OCI-LY3 (cell line): ENCODE results near the gene TARDBP.

ENCODE experiments used
- H2AFZ ChIP-seq: fragments of 200-600, 300-600 bp; shearing (Covaris generic); 2 replicates; pipeline ENCODE4 v1.6.0; 2014; ENCODE audit warnings: antibody characterized with exemption, low read depth, low read length
- H3K27ac ChIP-seq: fragments of 200-600, 300-600 bp; sonication (generic); 2 replicates; pipeline ENCODE4 v1.5.1; 2014; ENCODE audit warnings: mild to moderate bottlenecking, low read length, moderate library complexity, mixed read lengths
- H3K27me3 ChIP-seq: fragments of 200-600, 300-600 bp; sonication (generic); 2 replicates; pipeline ENCODE4 v1.6.1; 2014; ENCODE audit warnings: low read depth, low read length, mixed read lengths
- H3K36me3 ChIP-seq: fragments of 200-600, 300-600 bp; sonication (generic); replicated peaks from 2 replicates; pipeline ENCODE3; 2014; ENCODE audit warnings: low read depth, low read length, mixed read lengths
- H3K4me1 ChIP-seq: fragments of 300-600, 200-600 bp; sonication (generic); 2 replicates; pipeline ENCODE4 v1.6.1; 2014; ENCODE audit warnings: low read length, mixed read lengths
- H3K4me2 ChIP-seq: fragments of 200-600, 300-600 bp; sonication (generic); 2 replicates; pipeline ENCODE4 v1.6.1; 2014; ENCODE audit warnings: low read length, mixed read lengths
- H3K4me3 ChIP-seq: fragments of 300-600, 200-600 bp; sonication (generic); 2 replicates; pipeline ENCODE4 v1.5.1; 2014; ENCODE audit warnings: antibody characterized with exemption, mild to moderate bottlenecking, low read length, moderate library complexity
- H3K79me2 ChIP-seq: fragments of 300-600, 200-600 bp; shearing (Covaris generic); 2 replicates; pipeline ENCODE4 v1.6.1; 2014; ENCODE audit warnings: mild to moderate bottlenecking, low read length, mixed read lengths
- H3K9ac ChIP-seq: fragments of 300-600, 200-600 bp; shearing (Covaris generic); 2 replicates; pipeline ENCODE4 v1.6.0; 2014; ENCODE audit warnings: mild to moderate bottlenecking, low read length, moderate library complexity
- H3K9me3 ChIP-seq: fragments of 200-600, 300-600 bp; shearing (Covaris generic); 2 replicates; pipeline ENCODE4 v1.6.1; 2014; ENCODE audit warnings: low read length, mixed read lengths; ENCODE audit not compliant: insufficient read depth
- H4K20me1 ChIP-seq: fragments of 200-600, 300-600 bp; sonication (generic); 2 replicates; pipeline ENCODE4 v1.6.1; 2016; ENCODE audit warnings: low read length, mixed read lengths; ENCODE audit not compliant: insufficient read depth
- EZH2phosphoT487 ChIP-seq: fragments of 200-600 bp; shearing (Covaris generic); IDR thresholded peaks from 2 replicates; pipeline ENCODE4 v1.6.1; 2018; ENCODE audit warnings: antibody characterized with exemption, mixed run types, low read depth
- TF ChIP-seq, protein P1 (sequence below): fragments of 200-600, 300-600 bp; sonication (generic); IDR thresholded peaks from 2 replicates; pipeline ENCODE4 v1.5.1; 2014; ENCODE audit warnings: antibody characterized with exemption, low read length, low read depth

The TARDBP gene

DNA sequence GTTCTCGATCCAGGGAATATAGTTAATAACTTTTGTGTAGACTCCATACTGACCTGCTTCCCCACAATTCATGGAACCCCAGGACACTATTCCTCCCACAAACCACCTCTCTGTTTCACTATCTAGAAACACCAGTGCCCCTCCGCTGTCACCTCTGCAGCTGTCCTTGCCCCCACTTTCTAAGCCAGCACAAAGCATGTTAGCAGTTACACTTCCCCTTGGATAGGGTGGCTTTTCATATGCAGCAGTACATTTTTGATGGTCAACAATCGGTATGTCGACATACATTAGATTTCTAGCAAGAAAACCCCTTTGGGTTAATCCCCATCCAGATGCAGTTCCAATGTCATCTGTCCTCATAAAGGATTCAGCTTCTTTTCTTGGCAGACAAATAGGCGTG is 14.4 kb downstream of the TARDBP start:
- H3K79me2 ChIP-seq = no peaks in the 10 kb centered on the region
- H3K9ac ChIP-seq = no peak overlapping the region
- TF ChIP-seq, protein P1, sequence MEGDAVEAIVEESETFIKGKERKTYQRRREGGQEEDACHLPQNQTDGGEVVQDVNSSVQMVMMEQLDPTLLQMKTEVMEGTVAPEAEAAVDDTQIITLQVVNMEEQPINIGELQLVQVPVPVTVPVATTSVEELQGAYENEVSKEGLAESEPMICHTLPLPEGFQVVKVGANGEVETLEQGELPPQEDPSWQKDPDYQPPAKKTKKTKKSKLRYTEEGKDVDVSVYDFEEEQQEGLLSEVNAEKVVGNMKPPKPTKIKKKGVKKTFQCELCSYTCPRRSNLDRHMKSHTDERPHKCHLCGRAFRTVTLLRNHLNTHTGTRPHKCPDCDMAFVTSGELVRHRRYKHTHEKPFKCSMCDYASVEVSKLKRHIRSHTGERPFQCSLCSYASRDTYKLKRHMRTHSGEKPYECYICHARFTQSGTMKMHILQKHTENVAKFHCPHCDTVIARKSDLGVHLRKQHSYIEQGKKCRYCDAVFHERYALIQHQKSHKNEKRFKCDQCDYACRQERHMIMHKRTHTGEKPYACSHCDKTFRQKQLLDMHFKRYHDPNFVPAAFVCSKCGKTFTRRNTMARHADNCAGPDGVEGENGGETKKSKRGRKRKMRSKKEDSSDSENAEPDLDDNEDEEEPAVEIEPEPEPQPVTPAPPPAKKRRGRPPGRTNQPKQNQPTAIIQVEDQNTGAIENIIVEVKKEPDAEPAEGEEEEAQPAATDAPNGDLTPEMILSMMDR = no peak
- no peak for TF ChIP-seq EZH2phosphoT487
- H3K36me3 ChIP-seq = peaks cover 27% of the 10 kb centered on the region
- H3K4me1 ChIP-seq = peaks cover 13% of the 10 kb centered on the region
- no peaks in the 10 kb centered on the region for H3K9me3 ChIP-seq
- no peak overlapping the region for H3K4me3 ChIP-seq
- no peaks in the 10 kb centered on the region for H3K27me3 ChIP-seq
- H3K27ac ChIP-seq = no peak overlapping the region
- H3K4me2 ChIP-seq = no peak overlapping the region
- peaks cover 7% of the 10 kb centered on the region; the same call in 1 of the 2 replicates for H4K20me1 ChIP-seq
- H2AFZ ChIP-seq = no peak overlapping the region

DNA sequence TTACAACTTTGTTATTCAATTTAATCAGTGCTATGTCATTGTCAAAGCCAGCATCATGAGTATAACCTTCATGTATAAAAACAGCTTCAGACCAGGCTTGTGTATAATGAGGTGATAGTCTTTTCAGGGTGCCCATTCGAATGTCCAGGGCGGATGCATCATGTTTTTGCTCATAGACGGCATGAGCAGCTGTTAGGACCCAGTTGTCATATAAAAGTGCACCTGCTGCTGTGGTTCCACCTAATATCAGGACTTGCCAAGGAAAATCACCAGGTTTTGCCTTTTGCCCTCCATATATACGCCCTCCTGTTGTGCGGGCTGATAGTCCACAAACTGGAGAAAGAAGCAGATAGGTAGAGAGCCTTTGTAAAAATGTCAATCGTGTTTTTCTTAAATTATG is 14.9 kb downstream of the TARDBP start:
- H3K79me2 ChIP-seq = no peaks in the 10 kb centered on the region
- peaks cover 27% of the 10 kb centered on the region for H3K36me3 ChIP-seq
- no peak overlapping the region for H3K4me2 ChIP-seq
- TF ChIP-seq EZH2phosphoT487 = no peak
- TF ChIP-seq, protein P1 = no peak
- no peak overlapping the region for H3K4me3 ChIP-seq
- H3K9ac ChIP-seq = no peak overlapping the region
- H2AFZ ChIP-seq = no peak overlapping the region
- H4K20me1 ChIP-seq = peaks cover 7% of the 10 kb centered on the region; the same call in 1 of the 2 replicates
- H3K27me3 ChIP-seq = no peaks in the 10 kb centered on the region
- peaks cover 13% of the 10 kb centered on the region for H3K4me1 ChIP-seq
- no peak overlapping the region for H3K27ac ChIP-seq
- no peaks in the 10 kb centered on the region for H3K9me3 ChIP-seq

DNA sequence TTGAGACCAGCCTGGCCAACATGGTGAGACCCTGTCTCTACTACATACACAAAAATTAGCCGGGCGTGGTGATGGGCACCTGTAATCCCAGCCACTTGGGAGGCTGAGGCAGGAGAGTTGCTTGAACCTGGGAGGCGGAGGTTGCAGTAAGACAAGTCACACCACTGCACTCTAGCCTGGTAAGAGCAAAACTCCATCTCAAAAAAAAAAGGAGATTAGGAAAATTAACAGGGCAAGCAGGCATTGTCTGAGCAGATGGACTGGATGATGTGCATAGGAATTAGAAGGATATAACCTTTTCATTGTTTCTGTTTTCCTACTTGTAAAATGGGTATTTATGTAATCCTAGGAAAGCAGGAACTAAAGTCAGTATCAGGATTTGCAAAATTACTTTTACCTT is 15.6 kb downstream of the TARDBP start:
- peaks cover 7% of the 10 kb centered on the region; the same call in 1 of the 2 replicates for H4K20me1 ChIP-seq
- peaks cover 13% of the 10 kb centered on the region for H3K4me1 ChIP-seq
- no peak overlapping the region for H2AFZ ChIP-seq
- H3K9ac ChIP-seq = no peak overlapping the region
- H3K4me3 ChIP-seq = no peak overlapping the region
- H3K79me2 ChIP-seq = no peaks in the 10 kb centered on the region
- H3K27ac ChIP-seq = no peak overlapping the region
- H3K36me3 ChIP-seq = peaks cover 27% of the 10 kb centered on the region
- no peaks in the 10 kb centered on the region for H3K27me3 ChIP-seq
- H3K4me2 ChIP-seq = no peak overlapping the region
- no peaks in the 10 kb centered on the region for H3K9me3 ChIP-seq
- no peak for TF ChIP-seq EZH2phosphoT487
- TF ChIP-seq, protein P1 = no peak

- Histone ChIP-seq H3K79me2 (no peaks in the 10 kb centered on the region), H3K4me3 (no peak overlapping the region), H2AFZ (no peak overlapping the region), H3K27ac (no peak overlapping the region), H3K4me1 (no peaks in the 10 kb centered on the region), H3K36me3 (peaks cover 7% of the 10 kb centered on the region), H3K27me3 (no peaks in the 10 kb centered on the region), H4K20me1 (no peaks in the 10 kb centered on the region), H3K9me3 (no peaks in the 10 kb centered on the region), H3K9ac (no peak overlapping the region), H3K4me2 (no peak overlapping the region)
- TF ChIP-seq EZH2phosphoT487 = no peak
- TF ChIP-seq, protein P1 = no peak
Measured at GRCh38 chr1:11030865-11031264, 18.4 kb downstream of the TARDBP start.
